ENCODE measurements around the gene HAP1.

GRCh38 chr17:41679740-41680425 lies 54.6 kb downstream of the HAP1 start:
- TF ChIP-seq POLR2A (IDR thresholded peaks at IDR 0.05): no peak
- TF ChIP-seq, protein P1, sequence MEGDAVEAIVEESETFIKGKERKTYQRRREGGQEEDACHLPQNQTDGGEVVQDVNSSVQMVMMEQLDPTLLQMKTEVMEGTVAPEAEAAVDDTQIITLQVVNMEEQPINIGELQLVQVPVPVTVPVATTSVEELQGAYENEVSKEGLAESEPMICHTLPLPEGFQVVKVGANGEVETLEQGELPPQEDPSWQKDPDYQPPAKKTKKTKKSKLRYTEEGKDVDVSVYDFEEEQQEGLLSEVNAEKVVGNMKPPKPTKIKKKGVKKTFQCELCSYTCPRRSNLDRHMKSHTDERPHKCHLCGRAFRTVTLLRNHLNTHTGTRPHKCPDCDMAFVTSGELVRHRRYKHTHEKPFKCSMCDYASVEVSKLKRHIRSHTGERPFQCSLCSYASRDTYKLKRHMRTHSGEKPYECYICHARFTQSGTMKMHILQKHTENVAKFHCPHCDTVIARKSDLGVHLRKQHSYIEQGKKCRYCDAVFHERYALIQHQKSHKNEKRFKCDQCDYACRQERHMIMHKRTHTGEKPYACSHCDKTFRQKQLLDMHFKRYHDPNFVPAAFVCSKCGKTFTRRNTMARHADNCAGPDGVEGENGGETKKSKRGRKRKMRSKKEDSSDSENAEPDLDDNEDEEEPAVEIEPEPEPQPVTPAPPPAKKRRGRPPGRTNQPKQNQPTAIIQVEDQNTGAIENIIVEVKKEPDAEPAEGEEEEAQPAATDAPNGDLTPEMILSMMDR (IDR thresholded peaks at IDR 0.05): no peak

All from esophagus squamous epithelium (tissue), 4 donors.